Neuron (in vitro differentiated cells): ENCODE results near the gene C12orf75.
A peak's percentile ranks its signal among the peaks of the same experiment; 100 is the strongest.

Experiments used
- H2AFZ ChIP-seq: one replicate; pipeline ENCODE4 v1.6.1; 2013; ENCODE audit warnings: low read depth, mild to moderate bottlenecking, inconsistent platforms, low read length, moderate library complexity
- H3K27me3 ChIP-seq: one replicate; pipeline ENCODE4 v1.6.1; 2013; ENCODE audit warnings: low read length; ENCODE audit not compliant: insufficient read depth
- H3K36me3 ChIP-seq: one replicate; pipeline ENCODE4 v1.6.1; 2013; ENCODE audit warnings: low read length; ENCODE audit not compliant: insufficient read depth
- H3K4me1 ChIP-seq: one replicate; pipeline ENCODE4 v1.6.1; 2013; ENCODE audit warnings: low read length; ENCODE audit not compliant: insufficient read depth
- H3K4me3 ChIP-seq: 2 replicates; pipeline ENCODE4 v1.5.1; 2013; ENCODE audit warnings: mild to moderate bottlenecking, low read length, moderate library complexity
- H3K9me3 ChIP-seq: one replicate; pipeline ENCODE4 v1.6.1; 2013; ENCODE audit warnings: low read length

C12orf75 gene

GRCh38 chr12:105330283-105330930, at the start of gene C12orf75:
C12orf75 (plus strand) TSS chr12:105330691; CDS start chr12:105330892, 201 bp downstream.
- Histone ChIP-seq H2AFZ (peak within 1 kb of the TSS; percentile 3), H3K9me3 (no peaks in the 10 kb centered on the region), H3K27me3 (peaks cover 8% of the 10 kb centered on the region), H3K4me3 (peak within 1 kb of the TSS; percentile 52), H3K36me3 (no peaks in the 10 kb centered on the region), H3K4me1 (peaks cover 25% of the 10 kb centered on the region)

GRCh38 chr12:105280966-105281693, 49.4 kb upstream of the C12orf75 start:
- H3K4me1 ChIP-seq, result no peaks in the 10 kb centered on the region
- no peaks in the 10 kb centered on the region for H3K9me3 ChIP-seq
- no peaks in the 10 kb centered on the region for H3K27me3 ChIP-seq
- H3K4me3 ChIP-seq, result no peak overlapping the region
- H3K36me3 ChIP-seq, result no peaks in the 10 kb centered on the region
- H2AFZ ChIP-seq, result no peak overlapping the region

- no peaks in the 10 kb centered on the region for H3K27me3 ChIP-seq
- H3K4me3 ChIP-seq, result no peak overlapping the region
- no peaks in the 10 kb centered on the region for H3K4me1 ChIP-seq
- H3K36me3 ChIP-seq, result no peaks in the 10 kb centered on the region
- no peaks in the 10 kb centered on the region for H3K9me3 ChIP-seq
- no peak overlapping the region for H2AFZ ChIP-seq
Measured at GRCh38 chr12:105281694-105282049, 48.8 kb upstream of the C12orf75 start.

DNA sequence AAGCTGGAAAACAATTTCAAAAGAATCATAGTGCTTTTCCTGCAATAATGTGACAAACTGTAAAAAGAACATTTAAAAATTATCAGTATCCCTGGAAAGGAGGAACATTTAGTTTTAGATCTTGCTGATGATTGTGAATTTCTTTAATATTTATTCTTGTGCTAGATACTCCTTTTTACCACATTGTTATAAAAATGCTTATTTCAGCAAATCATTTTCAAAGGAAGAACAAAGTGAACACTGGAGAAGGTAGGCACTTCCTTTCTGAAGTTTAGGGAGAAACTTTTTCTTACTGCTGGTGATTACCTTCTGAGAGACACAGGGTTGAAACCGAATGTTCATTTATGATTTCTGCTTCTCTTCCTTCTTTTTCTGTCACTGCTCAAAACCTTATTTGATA, 45.1 kb upstream of the C12orf75 start:
- Histone ChIP-seq H3K4me3 (no peak overlapping the region), H3K9me3 (peaks cover 2% of the 10 kb centered on the region), H3K27me3 (no peaks in the 10 kb centered on the region), H3K36me3 (no peaks in the 10 kb centered on the region), H2AFZ (no peak overlapping the region), H3K4me1 (no peaks in the 10 kb centered on the region)

DNA sequence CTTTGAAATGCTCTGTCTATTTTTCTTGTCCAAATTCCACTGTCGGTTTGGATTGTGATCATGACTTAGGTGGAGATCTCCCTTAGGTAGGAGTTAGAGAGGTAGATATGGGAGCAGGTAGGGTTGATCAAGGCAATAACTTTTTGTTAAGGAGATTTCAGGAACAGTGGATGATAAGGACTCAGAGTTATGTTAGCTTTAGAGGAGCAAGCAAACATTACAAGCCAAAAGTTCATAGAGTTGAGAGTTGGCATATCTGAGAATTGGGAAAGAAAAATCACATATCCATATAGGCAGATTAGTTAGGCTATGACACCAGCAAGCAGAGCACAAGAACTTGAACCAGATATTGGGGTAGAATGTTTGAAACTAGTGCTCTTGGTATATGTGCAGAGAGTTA, 43.1 kb upstream of the C12orf75 start:
- Histone ChIP-seq H3K4me3 (no peak overlapping the region), H3K27me3 (no peaks in the 10 kb centered on the region), H3K36me3 (no peaks in the 10 kb centered on the region), H3K4me1 (no peaks in the 10 kb centered on the region), H3K9me3 (peaks cover 2% of the 10 kb centered on the region), H2AFZ (no peak overlapping the region)

GRCh38 chr12:105288311-105288996, 42.0 kb upstream of the C12orf75 start:
- Histone ChIP-seq H3K36me3 (no peaks in the 10 kb centered on the region), H3K4me1 (peaks cover 2% of the 10 kb centered on the region), H3K27me3 (no peaks in the 10 kb centered on the region), H2AFZ (no peak overlapping the region), H3K4me3 (no peak overlapping the region), H3K9me3 (peaks cover 2% of the 10 kb centered on the region)

DNA sequence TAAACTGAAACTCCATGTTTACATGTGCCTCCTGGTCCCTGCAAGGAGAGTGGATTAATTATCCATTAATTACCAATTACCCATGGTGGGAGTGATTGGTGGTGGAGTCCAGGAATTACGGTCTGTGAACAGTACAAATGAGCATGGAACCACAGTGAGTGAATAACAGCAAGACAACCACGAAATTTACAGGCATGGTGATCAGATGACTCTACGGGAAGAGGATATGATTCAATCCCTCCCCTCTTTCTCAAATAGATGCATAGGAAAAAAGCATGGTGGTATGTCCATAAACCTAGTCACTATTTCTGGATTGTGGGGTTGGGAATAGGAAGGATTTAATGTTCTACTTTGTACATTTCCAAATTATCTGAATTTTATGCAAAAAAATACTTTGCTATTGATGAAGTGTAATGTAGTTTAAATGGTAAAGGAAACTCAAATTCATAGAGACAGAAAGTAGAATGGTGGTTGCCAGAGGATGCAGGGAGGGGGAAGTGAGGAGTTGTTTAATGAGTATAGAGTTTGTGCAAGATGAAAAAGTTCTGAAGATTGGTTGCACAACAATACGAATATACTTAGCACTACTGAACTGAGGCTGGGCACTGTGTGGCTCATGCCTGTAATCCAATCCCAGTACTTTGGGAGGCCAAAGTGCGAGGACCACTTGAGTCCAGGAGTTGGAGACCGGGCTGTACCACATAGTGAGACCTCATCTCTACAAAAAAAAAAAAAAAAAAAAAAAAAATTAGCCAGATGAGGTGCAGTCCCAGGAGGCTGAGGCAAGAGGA, 41.2 kb upstream of the C12orf75 start:
- H3K27me3 ChIP-seq, result no peaks in the 10 kb centered on the region
- no peak overlapping the region for H3K4me3 ChIP-seq
- peaks cover 2% of the 10 kb centered on the region for H3K9me3 ChIP-seq
- no peaks in the 10 kb centered on the region for H3K36me3 ChIP-seq
- no peak overlapping the region for H2AFZ ChIP-seq
- peaks cover 4% of the 10 kb centered on the region for H3K4me1 ChIP-seq

DNA sequence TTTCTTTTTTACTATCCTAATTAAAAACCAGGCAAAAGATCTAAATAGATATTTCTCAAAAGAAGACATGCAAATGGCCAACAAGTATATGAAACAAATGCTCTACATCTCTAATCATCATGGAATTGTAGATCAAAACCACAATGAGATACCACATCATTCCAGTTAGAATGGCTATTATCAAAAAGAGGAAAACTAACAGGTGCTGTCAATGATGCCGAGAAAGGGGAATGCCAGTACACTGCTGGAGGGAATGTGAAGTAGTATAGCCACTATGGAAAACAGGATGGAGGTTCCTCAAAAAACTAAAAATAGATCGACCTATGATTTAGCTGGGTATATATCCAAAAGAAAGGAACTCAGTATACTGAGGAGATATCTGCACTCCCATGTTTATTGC, 39.0 kb upstream of the C12orf75 start:
- Histone ChIP-seq H2AFZ (no peak overlapping the region), H3K27me3 (no peaks in the 10 kb centered on the region), H3K9me3 (peaks cover 2% of the 10 kb centered on the region), H3K4me3 (no peak overlapping the region), H3K36me3 (no peaks in the 10 kb centered on the region), H3K4me1 (peaks cover 21% of the 10 kb centered on the region)

- Histone ChIP-seq H3K4me3 (no peak overlapping the region), H3K27me3 (no peaks in the 10 kb centered on the region), H2AFZ (no peak overlapping the region), H3K4me1 (peaks cover 33% of the 10 kb centered on the region), H3K36me3 (no peaks in the 10 kb centered on the region), H3K9me3 (peaks cover 2% of the 10 kb centered on the region)
Measured at GRCh38 chr12:105292705-105293104, 37.8 kb upstream of the C12orf75 start.

- Histone ChIP-seq H3K9me3 (peaks cover 2% of the 10 kb centered on the region), H3K4me1 (peaks cover 38% of the 10 kb centered on the region), H3K4me3 (no peak overlapping the region), H3K27me3 (no peaks in the 10 kb centered on the region), H3K36me3 (no peaks in the 10 kb centered on the region), H2AFZ (no peak overlapping the region)
Measured at GRCh38 chr12:105293187-105293586, 37.3 kb upstream of the C12orf75 start.

DNA sequence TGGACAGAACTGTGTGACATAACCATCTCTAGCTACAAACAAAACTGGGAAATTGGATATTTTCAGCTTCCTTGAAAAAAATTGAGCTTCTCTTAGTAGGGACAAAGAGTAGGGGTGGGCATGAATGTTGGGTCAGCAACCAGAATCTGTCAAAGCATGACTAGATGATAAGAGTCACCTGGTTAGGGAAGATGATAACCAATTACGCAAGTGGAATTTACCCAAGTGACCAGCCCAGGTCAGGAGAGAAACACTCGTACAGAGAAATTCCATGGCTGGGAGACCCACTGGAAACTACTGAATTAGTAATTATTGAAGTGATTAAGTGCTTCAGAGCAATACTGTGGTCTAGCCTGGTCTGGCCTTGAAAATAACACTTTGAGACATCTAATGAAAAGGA, 36.3 kb upstream of the C12orf75 start:
- Histone ChIP-seq H3K4me1 (peaks cover 38% of the 10 kb centered on the region), H3K27me3 (no peaks in the 10 kb centered on the region), H3K4me3 (no peak overlapping the region), H2AFZ (no peak overlapping the region), H3K9me3 (peaks cover under 1% of the 10 kb centered on the region), H3K36me3 (no peaks in the 10 kb centered on the region)

GRCh38 chr12:105294886-105295479, 35.5 kb upstream of the C12orf75 start:
- no peaks in the 10 kb centered on the region for H3K27me3 ChIP-seq
- no peak overlapping the region for H3K4me3 ChIP-seq
- no peaks in the 10 kb centered on the region for H3K9me3 ChIP-seq
- no peak overlapping the region for H2AFZ ChIP-seq
- no peaks in the 10 kb centered on the region for H3K36me3 ChIP-seq
- H3K4me1 ChIP-seq, result peaks cover 38% of the 10 kb centered on the region
